VCaP (cell line): Measurements from ENCODE around the gene TXNRD2.

Experiments used
- H3K27ac ChIP-seq: fragments of 450-650 bp; 2 replicates; pipeline ENCODE4 v1.5.1; 2017
- TF ChIP-seq, protein P1 (sequence below): fragments of 450-650 bp; conservative IDR thresholded peaks from 2 replicates; pipeline ENCODE4 v1.5.1; 2017; ENCODE audit warnings: mild to moderate bottlenecking, moderate library complexity

The TXNRD2 gene

GRCh38 chr22:19873138-19873959, 68.3 kb downstream of the TXNRD2 start:
- peak overlapping the region; percentile 54 for H3K27ac ChIP-seq
- TF ChIP-seq, protein P1, sequence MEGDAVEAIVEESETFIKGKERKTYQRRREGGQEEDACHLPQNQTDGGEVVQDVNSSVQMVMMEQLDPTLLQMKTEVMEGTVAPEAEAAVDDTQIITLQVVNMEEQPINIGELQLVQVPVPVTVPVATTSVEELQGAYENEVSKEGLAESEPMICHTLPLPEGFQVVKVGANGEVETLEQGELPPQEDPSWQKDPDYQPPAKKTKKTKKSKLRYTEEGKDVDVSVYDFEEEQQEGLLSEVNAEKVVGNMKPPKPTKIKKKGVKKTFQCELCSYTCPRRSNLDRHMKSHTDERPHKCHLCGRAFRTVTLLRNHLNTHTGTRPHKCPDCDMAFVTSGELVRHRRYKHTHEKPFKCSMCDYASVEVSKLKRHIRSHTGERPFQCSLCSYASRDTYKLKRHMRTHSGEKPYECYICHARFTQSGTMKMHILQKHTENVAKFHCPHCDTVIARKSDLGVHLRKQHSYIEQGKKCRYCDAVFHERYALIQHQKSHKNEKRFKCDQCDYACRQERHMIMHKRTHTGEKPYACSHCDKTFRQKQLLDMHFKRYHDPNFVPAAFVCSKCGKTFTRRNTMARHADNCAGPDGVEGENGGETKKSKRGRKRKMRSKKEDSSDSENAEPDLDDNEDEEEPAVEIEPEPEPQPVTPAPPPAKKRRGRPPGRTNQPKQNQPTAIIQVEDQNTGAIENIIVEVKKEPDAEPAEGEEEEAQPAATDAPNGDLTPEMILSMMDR, result no peak

- TF ChIP-seq, protein P1, result no peak
- peak overlapping the region; percentile 54; the same call in 1 of the 2 replicates for H3K27ac ChIP-seq
Observed at GRCh38 chr22:19872779-19873137, 68.9 kb downstream of the TXNRD2 start.

GRCh38 chr22:19871845-19872778, 69.5 kb downstream of the TXNRD2 start:
- H3K27ac ChIP-seq, result no peak overlapping the region
- TF ChIP-seq, protein P1, result no peak

- TF ChIP-seq, protein P1, result no peak
Observed at GRCh38 chr22:19871023-19871844, 70.4 kb downstream of the TXNRD2 start.

DNA sequence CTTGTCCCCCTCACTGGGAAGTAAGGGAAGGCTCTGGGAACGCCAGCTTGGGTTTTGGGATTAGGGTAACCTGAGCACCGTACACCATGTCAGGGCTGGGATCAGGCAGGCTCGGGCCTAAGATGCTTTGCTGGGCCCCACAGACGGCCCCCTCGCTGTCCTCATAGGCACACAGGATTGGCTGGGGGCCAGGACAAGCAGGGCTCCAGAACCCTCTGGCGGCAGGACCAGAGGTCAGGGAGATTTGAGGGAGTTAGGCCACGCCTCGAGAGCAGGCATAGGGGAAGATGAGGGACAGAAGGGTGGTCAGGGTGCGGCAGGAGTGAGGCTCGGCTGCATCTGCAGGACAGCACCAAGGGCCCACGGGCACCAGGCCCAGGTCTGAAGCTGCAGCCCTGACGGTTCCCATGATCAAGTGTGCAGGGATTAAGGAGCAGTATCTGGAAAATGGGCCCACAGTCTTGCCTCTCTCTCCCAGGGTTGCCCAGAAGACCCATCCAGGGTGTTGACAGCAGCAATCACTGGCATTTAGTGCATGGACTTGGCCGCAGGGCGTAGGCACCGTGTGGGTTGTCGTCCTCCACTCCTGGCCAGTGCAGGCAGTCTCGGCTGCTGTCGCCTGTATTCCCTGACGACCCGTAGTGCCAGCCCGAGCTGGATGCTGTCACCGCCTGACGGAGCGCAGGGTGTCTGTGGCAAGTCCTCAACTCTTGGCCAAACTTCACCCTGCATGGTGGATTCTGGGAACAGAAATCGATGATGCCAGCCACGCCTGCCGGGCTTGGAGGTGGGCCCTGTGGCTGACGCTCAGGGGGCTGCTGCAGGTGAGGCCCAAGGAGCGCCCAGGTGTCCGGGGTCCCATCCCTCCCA, 71.2 kb downstream of the TXNRD2 start:
- TF ChIP-seq, protein P1, result no peak

More at GRCh38 chr22:19871023-19871844, 70.4 kb downstream of the TXNRD2 start:
- H3K27ac ChIP-seq, result no peak overlapping the region

GRCh38 chr22:19869497-19870152, 72.0 kb downstream of the TXNRD2 start:
- TF ChIP-seq, protein P1, result no peak
- H3K27ac ChIP-seq, result no peak overlapping the region

More for the DNA sequence above, 71.2 kb downstream of the TXNRD2 start:
- no peak overlapping the region for H3K27ac ChIP-seq
